Activated effector memory CD4-positive, alpha-beta T cell treated with Interleukin-2 at 50 U/mL for 16 hours (primary cell): ENCODE results near the gene PINLYP.
A peak's percentile ranks its signal among the peaks of the same experiment; 100 is the strongest.

Experiments
- DNase-seq: peaks from one replicate; pipeline ENCODE4 v3.0.0-alpha.2; 2020

Gene PINLYP

GRCh38 chr19:43607238-43608205 lies 31.9 kb downstream of the PINLYP start:
- DNase-seq, result no peak

DNA sequence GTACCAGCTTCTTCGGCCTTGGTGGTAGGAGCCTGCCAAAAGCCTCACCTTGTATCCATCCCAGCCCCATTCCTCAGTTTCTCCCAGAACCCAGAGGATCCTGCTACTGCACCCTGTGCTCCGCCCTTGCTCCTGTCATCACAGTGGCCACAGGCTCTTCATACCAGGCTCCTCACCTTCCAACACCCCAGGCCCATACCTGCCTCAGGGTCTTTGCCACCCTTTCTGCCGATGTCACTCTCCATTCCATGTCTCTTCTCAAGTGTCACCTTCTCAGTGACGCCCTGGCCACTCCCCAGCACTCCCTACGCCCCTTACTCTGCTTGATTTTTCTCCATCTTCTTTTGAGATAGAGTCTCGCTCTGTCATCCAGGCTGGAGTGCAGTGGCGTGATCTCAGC lies 34.3 kb downstream of the PINLYP start:
- no peak for DNase-seq

GRCh38 chr19:43610493-43610892 lies 34.9 kb downstream of the PINLYP start:
- no peak for DNase-seq

- no peak for DNase-seq
Measured at GRCh38 chr19:43611788-43612187, 36.2 kb downstream of the PINLYP start, which contains the start of gene SRRM5. Gene SRRM5, plus strand, starts transcription at chr19:43612088. Its CDS starts 34 bp downstream, at chr19:43612122.

- no peak for DNase-seq
Measured at GRCh38 chr19:43612374-43612773, 36.8 kb downstream of the PINLYP start.

- DNase-seq, result no peak
Measured at GRCh38 chr19:43616306-43616705, 40.7 kb downstream of the PINLYP start.

DNA sequence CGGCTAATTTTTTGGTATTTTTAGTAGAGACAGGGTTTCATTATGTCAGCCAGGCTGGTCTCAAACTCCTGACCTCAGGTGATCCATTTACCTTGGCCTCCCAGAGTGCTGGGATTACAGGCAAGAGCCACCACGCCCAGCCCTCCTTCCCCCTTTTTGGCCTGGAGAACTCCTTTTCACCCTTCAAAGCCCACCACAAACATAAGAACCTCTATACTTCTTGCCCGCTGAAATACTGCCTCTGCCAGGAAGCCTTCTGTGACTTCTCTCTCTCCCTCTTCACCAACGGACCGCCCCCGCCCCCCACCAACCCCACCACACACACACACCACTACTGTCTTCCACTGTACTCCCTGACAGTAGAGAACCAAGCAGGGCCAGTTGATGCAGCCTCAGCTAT lies 41.4 kb downstream of the PINLYP start:
- no peak for DNase-seq

DNA sequence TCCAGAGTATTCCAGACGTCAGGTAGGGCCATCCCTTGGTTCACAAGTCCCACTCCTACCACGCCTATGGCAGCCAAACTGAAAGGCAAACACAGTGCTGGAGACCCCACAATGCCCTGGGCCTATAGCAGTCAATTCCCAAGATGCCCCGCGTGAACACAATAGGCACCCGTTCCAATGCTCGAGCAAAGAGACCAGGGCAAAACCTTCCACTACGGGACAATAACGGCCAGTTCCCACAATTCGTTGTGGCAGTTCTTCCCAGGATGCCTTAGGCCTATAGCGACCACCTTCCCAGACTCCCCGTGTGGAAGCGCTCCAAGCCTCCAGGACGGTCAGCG lies 43.3 kb downstream of the PINLYP start:
- no peak for DNase-seq

- DNase-seq, result peak; percentile 82
Measured at GRCh38 chr19:43619262-43620060, 43.9 kb downstream of the PINLYP start, which contains the start of gene ZNF428. Gene ZNF428, minus strand, starts transcription at chr19:43619629. Its CDS starts 5,325 bp downstream, at chr19:43614304.

DNA sequence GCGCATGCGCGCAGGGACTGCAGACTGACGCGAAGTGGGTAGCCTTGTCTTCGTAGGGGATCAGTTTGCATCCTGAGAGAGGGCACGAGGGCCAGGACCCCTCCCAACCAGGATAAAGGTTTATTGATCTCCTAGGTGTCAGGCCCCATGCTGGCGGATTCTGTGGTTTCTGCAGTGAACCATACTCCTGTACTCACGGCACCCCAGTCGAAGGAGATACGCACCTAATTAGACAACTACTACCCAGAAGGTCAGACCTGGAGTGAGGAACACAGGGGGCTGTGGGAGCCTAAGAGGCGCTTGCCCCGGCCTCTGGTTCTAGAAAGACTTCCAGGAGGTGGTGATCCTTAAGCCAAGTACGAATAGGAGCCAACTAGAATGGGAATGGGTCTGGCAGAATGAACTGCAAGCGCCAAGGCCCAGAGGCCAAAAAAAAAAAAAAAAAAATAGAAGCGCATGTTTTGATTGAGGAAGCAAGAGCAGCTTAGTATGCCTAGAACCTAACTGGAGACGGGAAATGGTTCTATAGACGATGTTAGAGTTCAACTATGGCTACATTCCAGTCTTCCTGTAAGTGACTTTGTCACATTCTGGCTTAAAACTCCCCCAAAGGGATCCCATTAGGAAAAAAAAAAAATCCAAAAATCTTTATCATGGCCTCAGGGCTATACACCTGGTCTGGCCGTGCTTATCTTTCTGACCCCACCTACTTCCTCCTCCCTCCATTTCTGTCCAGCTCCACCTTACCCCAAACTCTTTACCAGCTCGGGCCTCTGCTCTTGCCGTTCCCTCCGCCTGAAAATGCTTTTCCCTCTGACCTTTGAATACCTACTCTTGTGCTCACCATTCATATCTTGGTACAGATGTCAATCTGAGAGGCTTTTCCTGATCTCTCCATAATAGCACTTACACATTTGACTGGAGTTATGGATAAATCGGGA lies 44.7 kb downstream of the PINLYP start:
- DNase-seq, result peak; percentile 71

DNA sequence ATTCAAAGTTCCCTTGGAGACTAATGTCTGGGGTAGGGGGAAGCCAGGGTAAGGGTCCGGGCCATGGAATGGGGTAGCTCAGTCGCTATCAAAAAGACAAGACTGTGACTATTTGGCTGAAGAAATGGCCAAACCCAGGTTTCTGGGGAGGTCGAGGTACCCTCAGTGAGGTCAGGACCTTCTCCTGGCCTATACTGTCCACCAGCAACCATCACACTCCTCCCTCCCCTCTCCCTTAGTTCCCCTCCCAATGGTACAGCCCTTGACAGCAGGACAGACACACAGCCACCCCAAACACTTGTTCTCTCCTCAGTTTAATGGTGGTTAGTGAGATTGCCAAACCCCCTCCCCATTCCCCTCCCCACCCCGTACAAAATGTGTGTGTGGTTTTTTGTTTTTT lies 46.5 kb downstream of the PINLYP start:
- no peak for DNase-seq

GRCh38 chr19:43622956-43623355 lies 47.4 kb downstream of the PINLYP start:
- no peak for DNase-seq

- no peak for DNase-seq
Measured at GRCh38 chr19:43623889-43624670, 48.5 kb downstream of the PINLYP start.

DNA sequence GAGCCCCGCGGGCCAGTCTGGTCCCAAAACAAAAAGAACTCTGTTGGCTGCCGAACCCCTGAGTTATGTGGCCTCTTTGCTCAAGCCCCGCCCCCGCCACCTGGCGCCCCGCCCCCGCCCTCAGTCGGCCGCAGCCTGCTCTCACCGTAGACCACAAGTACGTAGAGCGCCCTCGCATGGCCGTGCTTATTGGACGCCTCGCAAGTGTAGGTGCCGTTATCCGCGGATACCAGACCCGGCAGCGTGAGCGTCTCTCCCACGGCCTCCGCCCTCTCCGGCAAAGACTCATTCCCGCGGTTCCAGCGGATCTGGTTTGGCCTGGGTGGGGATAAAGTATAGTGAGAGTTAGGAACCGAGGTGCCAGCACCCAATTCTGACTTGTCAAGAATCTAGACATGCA lies 49.3 kb downstream of the PINLYP start:
- DNase-seq, result peak; percentile 71

DNA sequence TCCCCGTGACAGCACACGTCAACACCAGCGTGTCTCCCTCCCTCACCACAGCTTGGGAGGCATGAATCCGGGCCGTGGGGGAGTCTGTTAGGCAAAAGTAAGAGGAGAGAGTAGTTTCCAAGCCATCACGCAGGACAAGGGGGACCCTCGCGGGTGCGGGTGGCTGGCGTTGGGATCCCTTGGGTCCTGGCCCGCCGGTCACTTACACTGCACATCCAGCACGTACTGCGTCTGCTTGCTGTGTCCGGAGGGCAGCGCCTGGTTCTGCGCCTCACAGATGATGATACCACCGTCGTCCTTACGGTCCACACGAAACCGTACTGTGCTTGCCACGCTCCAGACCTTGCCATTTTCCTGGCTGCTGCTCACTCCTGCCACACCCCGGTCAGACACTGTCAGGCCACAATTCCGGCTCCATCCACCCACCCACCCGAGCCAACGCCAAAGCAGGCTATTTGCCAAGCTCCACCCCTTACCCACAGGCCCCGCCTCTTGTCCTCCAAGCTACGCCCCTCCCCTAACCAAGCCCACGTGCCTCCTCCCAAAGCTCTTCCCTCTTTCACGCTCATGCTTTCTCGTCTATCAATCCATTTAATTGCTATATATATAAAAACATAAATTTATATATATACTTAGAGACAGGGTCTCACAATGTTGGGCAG lies 50.4 kb downstream of the PINLYP start:
- no peak for DNase-seq

GRCh38 chr19:43626838-43627237 lies 51.2 kb downstream of the PINLYP start:
- DNase-seq, result no peak

DNA sequence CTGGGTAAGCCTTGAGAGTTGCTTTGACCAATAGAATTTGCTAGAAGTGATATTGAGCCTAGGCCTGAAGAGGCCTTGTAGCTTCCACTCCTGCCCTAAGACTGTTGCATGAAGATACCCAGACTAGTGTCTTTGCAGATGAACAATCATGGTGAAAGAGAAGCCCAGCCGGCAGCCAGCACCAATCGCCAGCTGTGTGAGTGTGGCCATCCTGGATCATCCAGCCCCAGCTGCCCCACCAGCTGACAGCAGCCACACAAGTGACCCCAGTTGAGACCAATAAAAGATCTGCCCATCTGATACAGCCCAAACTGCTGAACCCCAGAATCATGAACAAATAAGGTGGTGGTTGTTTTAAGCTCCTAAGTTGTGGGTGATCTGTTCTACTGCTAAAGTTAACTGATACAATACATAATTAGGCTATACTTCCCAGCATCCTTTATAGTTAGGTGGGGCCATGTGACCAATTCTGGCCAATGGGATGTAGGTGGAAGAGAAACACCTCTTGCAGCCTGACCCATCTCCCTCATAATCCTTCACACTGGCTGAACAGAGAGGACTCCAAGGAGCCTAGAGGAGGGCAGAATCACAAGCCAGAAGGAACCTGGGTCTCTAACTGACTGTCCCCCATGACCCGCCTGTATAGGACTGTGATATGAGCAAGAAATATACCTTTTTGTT lies 53.2 kb downstream of the PINLYP start:
- no peak for DNase-seq

GRCh38 chr19:43631491-43631890 lies 55.9 kb downstream of the PINLYP start:
- no peak for DNase-seq
